WTC11 (cell line): Measurements from ENCODE around the gene LHFPL2. TPM values are rescaled to one million over a fixed set of nuclear protein-coding genes. Genes with fewer than 3 reads are reported as not detected.

ENCODE experiments used
- ATAC-seq: fragments of 200-7000 bp; cut with Tn5 transposase; 2 replicates; pipeline ENCODE4 v1.10.0; 2021; ENCODE audit warnings: mild to moderate bottlenecking, moderate library complexity
- CTCF ChIA-PET: fragments of 300-600 bp; sonication (Branson Sonifier 250); formaldehyde crosslinking; loops from one replicate; lab custom pipeline; 2021; ENCODE audit warnings: antibody characterized with exemption; lab: Charles Lee
- POLR2A ChIA-PET: fragments of 350-600 bp; sonication (Branson Sonifier 250); formaldehyde crosslinking; loops from one replicate; lab custom pipeline; 2021; ENCODE audit warnings: antibody characterized with exemption; lab: Charles Lee
- DNase-seq: peaks from one replicate; pipeline ENCODE4 v3.0.0; 2021; ENCODE audit warnings: low spot score
- H3K27ac Mint-ChIP-seq: 2 replicates; pipeline ENCODE4 v1.8.0; 2021; ENCODE audit warnings: mixed read lengths
- H3K27me3 Mint-ChIP-seq: 2 replicates; pipeline ENCODE4 v1.8.0; 2021; ENCODE audit warnings: low read depth, mild to moderate bottlenecking, moderate library complexity, mixed read lengths
- H3K36me3 Mint-ChIP-seq: 2 replicates; pipeline ENCODE4 v1.8.0; 2021; ENCODE audit warnings: mixed read lengths
- H3K4me1 Mint-ChIP-seq: 2 replicates; pipeline ENCODE4 v1.8.0; 2022; ENCODE audit warnings: mixed read lengths
- H3K4me3 Mint-ChIP-seq: 2 replicates; pipeline ENCODE4 v1.8.0; 2021; ENCODE audit warnings: mild to moderate bottlenecking, moderate library complexity, mixed read lengths
- H3K9me3 Mint-ChIP-seq: 2 replicates; pipeline ENCODE4 v1.8.0; 2021; ENCODE audit warnings: mixed read lengths
- ELF4 ChIP-seq: sonication (generic); formaldehyde crosslinking; IDR thresholded peaks from 2 replicates; pipeline ENCODE4 v1.8.1; 2022; ENCODE audit warnings: low read depth, mild to moderate bottlenecking, moderate library complexity, missing genetic modification reagents
- ESRRA ChIP-seq: sonication (generic); formaldehyde crosslinking; IDR thresholded peaks from 2 replicates; pipeline ENCODE4 v1.8.1; 2022; ENCODE audit warnings: mild to moderate bottlenecking, missing genetic modification reagents, borderline replicate concordance
- FOXP1 ChIP-seq: sonication (generic); formaldehyde crosslinking; IDR thresholded peaks from 2 replicates; pipeline ENCODE4 v1.8.0; 2022; ENCODE audit warnings: missing genetic modification reagents, mild to moderate bottlenecking, moderate library complexity, borderline replicate concordance
- GABPB1 ChIP-seq: sonication (generic); formaldehyde crosslinking; IDR thresholded peaks from 2 replicates; pipeline ENCODE4 v1.8.1; 2023; ENCODE audit warnings: mild to moderate bottlenecking, missing genetic modification reagents
- GTF2I ChIP-seq: fragments of 250-450 bp; sonication (Bioruptor Pico); conservative IDR thresholded peaks from 2 replicates; pipeline ENCODE4 v1.4.0; 2021; ENCODE audit warnings: mild to moderate bottlenecking
- HMGA2 ChIP-seq: fragments of 250-450 bp; sonication (Bioruptor Pico); IDR thresholded peaks from 2 replicates; pipeline ENCODE4 v1.4.0; 2021; ENCODE audit warnings: mild to moderate bottlenecking, moderate library complexity
- MXD4 ChIP-seq: fragments of 250-450 bp; sonication (Bioruptor Pico); IDR thresholded peaks from 2 replicates; pipeline ENCODE4 v1.8.0; 2021; ENCODE audit warnings: mild to moderate bottlenecking, moderate library complexity, borderline replicate concordance
- NR2C2 ChIP-seq: sonication (generic); formaldehyde crosslinking; IDR thresholded peaks from 2 replicates; pipeline ENCODE4 v1.8.0; 2022; ENCODE audit warnings: mild to moderate bottlenecking, missing genetic modification reagents
- NR3C1 ChIP-seq: sonication (generic); formaldehyde crosslinking; conservative IDR thresholded peaks from 2 replicates; pipeline ENCODE4 v1.8.1; 2023; ENCODE audit warnings: low read depth, mild to moderate bottlenecking, missing genetic modification reagents
- SMAD4 ChIP-seq: sonication (generic); formaldehyde crosslinking; IDR thresholded peaks from 2 replicates; pipeline ENCODE4 v1.8.0; 2022; ENCODE audit warnings: mild to moderate bottlenecking, missing genetic modification reagents
- ZNF263 ChIP-seq: sonication (generic); formaldehyde crosslinking; IDR thresholded peaks from 2 replicates; pipeline ENCODE4 v1.8.1; 2022; ENCODE audit warnings: low read depth, mild to moderate bottlenecking, moderate library complexity, missing genetic modification reagents
- ZNF423 ChIP-seq: fragments of 250-450 bp; sonication (Bioruptor Pico); IDR thresholded peaks from 2 replicates; pipeline ENCODE4 v2.1.2; 2022; ENCODE audit warnings: mild to moderate bottlenecking, moderate library complexity
- total RNA-seq: library from RNA; stranded (reverse); gene quantifications from 3 replicates; pipeline ENCODE4 v1.2.3, GENCODE V29; 2021
- TF ChIP-seq, protein P1 (sequence below): fragments of 250-450 bp; sonication (Bioruptor Pico); IDR thresholded peaks from 2 replicates; pipeline ENCODE4 v1.9.0; 2021; ENCODE audit warnings: mild to moderate bottlenecking, borderline replicate concordance
- TF ChIP-seq, protein P2 (sequence below): sonication (generic); formaldehyde crosslinking; IDR thresholded peaks from 2 replicates; pipeline ENCODE4 v1.8.1; 2022; ENCODE audit warnings: low read depth, mild to moderate bottlenecking, moderate library complexity, missing genetic modification reagents, borderline replicate concordance
- TF ChIP-seq, protein P3 (sequence below): sonication (generic); formaldehyde crosslinking; IDR thresholded peaks from 2 replicates; pipeline ENCODE4 v1.8.0; 2023; ENCODE audit warnings: missing genetic modification reagents, mild to moderate bottlenecking, borderline replicate concordance
- TF ChIP-seq, protein P4 (sequence below): sonication (generic); formaldehyde crosslinking; IDR thresholded peaks from 2 replicates; pipeline ENCODE4 v1.8.1; 2023; ENCODE audit warnings: mild to moderate bottlenecking, moderate library complexity, missing genetic modification reagents
- TF ChIP-seq, protein P5 (sequence below): fragments of 250-450 bp; sonication (Bioruptor Pico); IDR thresholded peaks from 2 replicates; pipeline ENCODE4 v1.9.0; 2021; ENCODE audit warnings: mild to moderate bottlenecking

The LHFPL2 gene
- total RNA-seq, 1 experiment from 2014 or later, result 40.6 TPM

DNA sequence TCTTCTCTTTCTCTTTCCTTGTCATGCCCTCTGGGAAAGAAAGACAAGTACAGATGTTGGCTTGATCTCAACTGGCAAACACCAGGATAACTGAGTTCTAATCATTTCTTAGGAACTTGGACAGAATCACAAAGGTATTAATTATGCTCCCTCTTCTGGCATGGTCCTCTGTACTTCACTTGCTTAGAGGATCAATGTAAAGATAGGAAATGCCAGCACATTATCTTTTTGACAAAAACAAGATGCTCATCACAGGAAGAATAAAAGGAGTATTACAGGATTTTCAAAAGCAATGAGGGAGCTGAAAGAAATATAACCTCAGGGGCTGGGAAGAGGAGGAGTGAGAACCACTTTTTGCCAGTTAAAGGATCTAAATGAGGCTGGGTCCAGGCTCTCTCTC is 70.6 kb downstream of the LHFPL2 start (continued):
- TF ChIP-seq, protein P1, sequence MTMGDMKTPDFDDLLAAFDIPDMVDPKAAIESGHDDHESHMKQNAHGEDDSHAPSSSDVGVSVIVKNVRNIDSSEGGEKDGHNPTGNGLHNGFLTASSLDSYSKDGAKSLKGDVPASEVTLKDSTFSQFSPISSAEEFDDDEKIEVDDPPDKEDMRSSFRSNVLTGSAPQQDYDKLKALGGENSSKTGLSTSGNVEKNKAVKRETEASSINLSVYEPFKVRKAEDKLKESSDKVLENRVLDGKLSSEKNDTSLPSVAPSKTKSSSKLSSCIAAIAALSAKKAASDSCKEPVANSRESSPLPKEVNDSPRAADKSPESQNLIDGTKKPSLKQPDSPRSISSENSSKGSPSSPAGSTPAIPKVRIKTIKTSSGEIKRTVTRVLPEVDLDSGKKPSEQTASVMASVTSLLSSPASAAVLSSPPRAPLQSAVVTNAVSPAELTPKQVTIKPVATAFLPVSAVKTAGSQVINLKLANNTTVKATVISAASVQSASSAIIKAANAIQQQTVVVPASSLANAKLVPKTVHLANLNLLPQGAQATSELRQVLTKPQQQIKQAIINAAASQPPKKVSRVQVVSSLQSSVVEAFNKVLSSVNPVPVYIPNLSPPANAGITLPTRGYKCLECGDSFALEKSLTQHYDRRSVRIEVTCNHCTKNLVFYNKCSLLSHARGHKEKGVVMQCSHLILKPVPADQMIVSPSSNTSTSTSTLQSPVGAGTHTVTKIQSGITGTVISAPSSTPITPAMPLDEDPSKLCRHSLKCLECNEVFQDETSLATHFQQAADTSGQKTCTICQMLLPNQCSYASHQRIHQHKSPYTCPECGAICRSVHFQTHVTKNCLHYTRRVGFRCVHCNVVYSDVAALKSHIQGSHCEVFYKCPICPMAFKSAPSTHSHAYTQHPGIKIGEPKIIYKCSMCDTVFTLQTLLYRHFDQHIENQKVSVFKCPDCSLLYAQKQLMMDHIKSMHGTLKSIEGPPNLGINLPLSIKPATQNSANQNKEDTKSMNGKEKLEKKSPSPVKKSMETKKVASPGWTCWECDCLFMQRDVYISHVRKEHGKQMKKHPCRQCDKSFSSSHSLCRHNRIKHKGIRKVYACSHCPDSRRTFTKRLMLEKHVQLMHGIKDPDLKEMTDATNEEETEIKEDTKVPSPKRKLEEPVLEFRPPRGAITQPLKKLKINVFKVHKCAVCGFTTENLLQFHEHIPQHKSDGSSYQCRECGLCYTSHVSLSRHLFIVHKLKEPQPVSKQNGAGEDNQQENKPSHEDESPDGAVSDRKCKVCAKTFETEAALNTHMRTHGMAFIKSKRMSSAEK (CRISPR knock-in tag), result no peak
- TF ChIP-seq GTF2I (CRISPR knock-in tag) (no peak), ELF4 (CRISPR knock-in tag) (no peak), SMAD4 (CRISPR knock-in tag) (no peak), ZNF263 (CRISPR knock-in tag) (no peak), NR2C2 (CRISPR knock-in tag) (no peak)

DNA sequence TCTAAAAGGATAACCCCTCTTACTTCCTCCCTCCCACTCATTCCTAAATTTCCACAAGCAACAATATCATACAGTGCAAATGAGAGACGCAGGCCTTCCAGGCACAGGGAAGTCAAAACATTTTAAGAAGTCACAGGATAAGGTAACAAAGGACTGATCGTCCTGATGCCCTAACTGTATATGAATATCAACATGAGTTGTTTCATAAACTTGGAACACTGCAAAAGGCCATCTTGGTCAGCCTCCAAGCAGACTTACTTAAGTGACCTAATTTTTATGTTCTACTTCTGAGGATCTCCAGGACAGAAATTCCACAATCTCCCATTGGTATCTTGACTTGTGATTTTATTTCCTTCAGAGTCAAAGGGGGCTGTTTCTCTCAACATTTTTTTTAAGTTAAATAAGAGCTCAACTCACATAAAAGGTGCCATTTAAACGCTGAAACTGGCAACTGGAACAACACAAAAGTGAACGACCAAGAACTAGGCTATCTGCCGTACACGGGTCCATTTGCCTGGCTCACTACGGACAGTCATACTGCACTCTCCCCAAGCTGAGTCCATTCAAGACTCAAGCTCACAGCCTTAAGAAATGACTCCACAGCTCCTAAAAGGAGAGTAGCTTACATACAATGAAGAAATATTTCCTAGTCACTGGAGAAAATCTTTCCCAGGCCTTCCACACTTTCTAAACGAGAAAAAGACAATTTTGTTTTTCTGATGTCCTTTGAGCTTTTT is 71.3 kb downstream of the LHFPL2 start:
- Mint-ChIP-seq H3K4me1 (peaks cover 32% of the 10 kb centered on the region), H3K36me3 (peaks cover 11% of the 10 kb centered on the region), H3K9me3 (peaks cover 12% of the 10 kb centered on the region), H3K27ac (peak overlapping the region; percentile 12), H3K4me3 (no peak overlapping the region), H3K27me3 (no peaks in the 10 kb centered on the region)
- no peak for TF ChIP-seq MXD4 (CRISPR knock-in tag)
- no peak for ATAC-seq
- CTCF ChIA-PET, result no interaction called here
- DNase-seq, result no peak
- POLR2A ChIA-PET, result no interaction called here

DNA sequence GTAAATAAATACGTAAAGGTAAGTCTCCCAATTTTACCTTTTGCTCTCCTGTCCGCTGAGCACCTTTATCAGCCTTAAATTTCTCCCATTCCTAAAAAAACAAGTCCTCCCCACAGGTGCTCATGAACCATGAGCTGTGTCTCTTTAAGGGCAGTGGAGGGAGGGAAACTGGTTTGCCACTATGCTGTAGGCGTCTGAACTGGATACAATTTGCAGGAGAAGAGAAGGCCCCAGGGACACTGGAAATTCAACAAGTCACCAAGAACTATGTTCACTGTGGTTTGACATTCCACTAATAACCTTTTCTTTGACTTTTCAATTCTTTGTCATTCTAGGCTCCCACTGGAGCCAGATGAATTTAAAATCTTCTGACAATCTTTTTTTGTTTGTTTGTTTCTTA is 72.2 kb downstream of the LHFPL2 start:
- Mint-ChIP-seq H3K36me3 (peaks cover 7% of the 10 kb centered on the region; the same call in 1 of the 2 replicates), H3K9me3 (0 out of 2 replicates have a peak, but pooled peaks cover 8% of the 10 kb centered on the region), H3K27me3 (no peaks in the 10 kb centered on the region), H3K27ac (peak overlapping the region; percentile 17), H3K4me1 (peaks cover 35% of the 10 kb centered on the region), H3K4me3 (no peak overlapping the region)
- ChIA-PET CTCF (interaction anchor here (0.6 kb wide), 1 partner anchor 660 kb away, joined by 3 read pairs; no protein-coding TSS in a partner anchor), POLR2A (interaction anchor here (0.6 kb wide), 1 partner anchor 178 kb away, joined by 5 read pairs; no protein-coding TSS in a partner anchor)
- ATAC-seq (no peak), DNase-seq (no peak)
- TF ChIP-seq ESRRA (CRISPR knock-in tag) (no peak), SMAD4 (CRISPR knock-in tag) (no peak), ZNF423 (CRISPR knock-in tag) (no peak), FOXP1 (CRISPR knock-in tag) (no peak), GABPB1 (CRISPR knock-in tag) (no peak), HMGA2 (CRISPR knock-in tag) (no peak), NR3C1 (CRISPR knock-in tag) (no peak)
- TF ChIP-seq, protein P2, sequence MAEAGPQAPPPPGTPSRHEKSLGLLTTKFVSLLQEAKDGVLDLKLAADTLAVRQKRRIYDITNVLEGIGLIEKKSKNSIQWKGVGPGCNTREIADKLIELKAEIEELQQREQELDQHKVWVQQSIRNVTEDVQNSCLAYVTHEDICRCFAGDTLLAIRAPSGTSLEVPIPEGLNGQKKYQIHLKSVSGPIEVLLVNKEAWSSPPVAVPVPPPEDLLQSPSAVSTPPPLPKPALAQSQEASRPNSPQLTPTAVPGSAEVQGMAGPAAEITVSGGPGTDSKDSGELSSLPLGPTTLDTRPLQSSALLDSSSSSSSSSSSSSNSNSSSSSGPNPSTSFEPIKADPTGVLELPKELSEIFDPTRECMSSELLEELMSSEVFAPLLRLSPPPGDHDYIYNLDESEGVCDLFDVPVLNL (CRISPR knock-in tag), result no peak
- TF ChIP-seq, protein P3, sequence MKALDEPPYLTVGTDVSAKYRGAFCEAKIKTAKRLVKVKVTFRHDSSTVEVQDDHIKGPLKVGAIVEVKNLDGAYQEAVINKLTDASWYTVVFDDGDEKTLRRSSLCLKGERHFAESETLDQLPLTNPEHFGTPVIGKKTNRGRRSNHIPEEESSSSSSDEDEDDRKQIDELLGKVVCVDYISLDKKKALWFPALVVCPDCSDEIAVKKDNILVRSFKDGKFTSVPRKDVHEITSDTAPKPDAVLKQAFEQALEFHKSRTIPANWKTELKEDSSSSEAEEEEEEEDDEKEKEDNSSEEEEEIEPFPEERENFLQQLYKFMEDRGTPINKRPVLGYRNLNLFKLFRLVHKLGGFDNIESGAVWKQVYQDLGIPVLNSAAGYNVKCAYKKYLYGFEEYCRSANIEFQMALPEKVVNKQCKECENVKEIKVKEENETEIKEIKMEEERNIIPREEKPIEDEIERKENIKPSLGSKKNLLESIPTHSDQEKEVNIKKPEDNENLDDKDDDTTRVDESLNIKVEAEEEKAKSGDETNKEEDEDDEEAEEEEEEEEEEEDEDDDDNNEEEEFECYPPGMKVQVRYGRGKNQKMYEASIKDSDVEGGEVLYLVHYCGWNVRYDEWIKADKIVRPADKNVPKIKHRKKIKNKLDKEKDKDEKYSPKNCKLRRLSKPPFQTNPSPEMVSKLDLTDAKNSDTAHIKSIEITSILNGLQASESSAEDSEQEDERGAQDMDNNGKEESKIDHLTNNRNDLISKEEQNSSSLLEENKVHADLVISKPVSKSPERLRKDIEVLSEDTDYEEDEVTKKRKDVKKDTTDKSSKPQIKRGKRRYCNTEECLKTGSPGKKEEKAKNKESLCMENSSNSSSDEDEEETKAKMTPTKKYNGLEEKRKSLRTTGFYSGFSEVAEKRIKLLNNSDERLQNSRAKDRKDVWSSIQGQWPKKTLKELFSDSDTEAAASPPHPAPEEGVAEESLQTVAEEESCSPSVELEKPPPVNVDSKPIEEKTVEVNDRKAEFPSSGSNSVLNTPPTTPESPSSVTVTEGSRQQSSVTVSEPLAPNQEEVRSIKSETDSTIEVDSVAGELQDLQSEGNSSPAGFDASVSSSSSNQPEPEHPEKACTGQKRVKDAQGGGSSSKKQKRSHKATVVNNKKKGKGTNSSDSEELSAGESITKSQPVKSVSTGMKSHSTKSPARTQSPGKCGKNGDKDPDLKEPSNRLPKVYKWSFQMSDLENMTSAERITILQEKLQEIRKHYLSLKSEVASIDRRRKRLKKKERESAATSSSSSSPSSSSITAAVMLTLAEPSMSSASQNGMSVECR (CRISPR knock-in tag), result no peak
- TF ChIP-seq, protein P4, sequence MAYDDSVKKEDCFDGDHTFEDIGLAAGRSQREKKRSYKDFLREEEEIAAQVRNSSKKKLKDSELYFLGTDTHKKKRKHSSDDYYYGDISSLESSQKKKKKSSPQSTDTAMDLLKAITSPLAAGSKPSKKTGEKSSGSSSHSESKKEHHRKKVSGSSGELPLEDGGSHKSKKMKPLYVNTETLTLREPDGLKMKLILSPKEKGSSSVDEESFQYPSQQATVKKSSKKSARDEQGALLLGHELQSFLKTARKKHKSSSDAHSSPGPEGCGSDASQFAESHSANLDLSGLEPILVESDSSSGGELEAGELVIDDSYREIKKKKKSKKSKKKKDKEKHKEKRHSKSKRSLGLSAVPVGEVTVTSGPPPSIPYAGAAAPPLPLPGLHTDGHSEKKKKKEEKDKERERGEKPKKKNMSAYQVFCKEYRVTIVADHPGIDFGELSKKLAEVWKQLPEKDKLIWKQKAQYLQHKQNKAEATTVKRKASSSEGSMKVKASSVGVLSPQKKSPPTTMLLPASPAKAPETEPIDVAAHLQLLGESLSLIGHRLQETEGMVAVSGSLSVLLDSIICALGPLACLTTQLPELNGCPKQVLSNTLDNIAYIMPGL (CRISPR knock-in tag), result no peak
- TF ChIP-seq, protein P5, sequence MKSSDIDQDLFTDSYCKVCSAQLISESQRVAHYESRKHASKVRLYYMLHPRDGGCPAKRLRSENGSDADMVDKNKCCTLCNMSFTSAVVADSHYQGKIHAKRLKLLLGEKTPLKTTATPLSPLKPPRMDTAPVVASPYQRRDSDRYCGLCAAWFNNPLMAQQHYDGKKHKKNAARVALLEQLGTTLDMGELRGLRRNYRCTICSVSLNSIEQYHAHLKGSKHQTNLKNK, result no peak
